ENCODE data around the gene SLC2A9.
A peak's percentile ranks its signal among the peaks of the same experiment; 100 is the strongest.

SLC2A9 gene

GRCh38 chr4:9953089-9953488 lies 68.2 kb downstream of the SLC2A9 start:
- no peak for DNase-seq

DNA sequence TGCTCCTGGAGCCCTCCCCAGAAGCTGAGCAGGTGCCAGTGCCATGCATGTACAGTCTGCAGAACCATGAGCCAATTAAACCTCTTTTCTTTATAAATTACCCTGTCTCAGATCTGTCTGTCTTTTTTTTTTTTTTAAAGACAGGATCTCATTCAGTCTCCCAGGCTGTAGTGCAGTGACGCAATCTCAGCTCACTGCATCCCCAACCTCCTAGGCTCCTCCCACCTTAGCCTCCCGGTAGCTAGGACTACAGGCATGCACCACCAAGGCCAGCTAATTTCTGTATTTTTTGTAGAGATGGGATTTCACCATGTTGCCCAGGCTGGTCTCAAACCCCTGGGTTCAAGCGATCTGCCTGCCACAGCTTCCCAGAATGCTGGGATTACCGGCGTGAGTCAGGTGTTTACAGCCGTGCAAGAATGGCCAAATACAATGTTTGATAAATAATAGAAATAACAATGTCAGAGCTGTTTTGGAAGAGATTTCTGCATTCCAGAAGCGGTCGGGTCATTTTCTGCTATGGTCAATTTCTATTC lies 68.8 kb downstream of the SLC2A9 start:
- no peak for DNase-seq

DNA sequence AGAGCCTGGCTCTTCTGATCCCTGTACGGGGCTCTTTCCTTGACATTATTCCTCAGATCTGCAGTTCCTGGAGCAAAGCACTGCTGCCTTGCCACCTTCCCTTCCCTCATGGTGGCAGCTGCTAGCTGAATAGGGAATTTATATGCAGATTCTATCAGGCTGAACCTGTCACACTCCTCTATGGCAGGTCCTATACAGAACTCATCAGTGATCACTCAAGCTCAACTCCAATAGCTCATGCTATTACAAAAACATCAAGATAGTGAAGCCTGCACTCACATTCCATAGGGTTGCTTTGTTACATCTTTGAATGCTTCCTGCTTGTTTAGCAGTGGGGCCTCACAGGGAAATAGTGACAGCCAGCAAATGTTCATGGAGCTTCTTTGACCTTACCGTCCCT lies 71.7 kb downstream of the SLC2A9 start:
- DNase-seq, result no peak

- DNase-seq, result no peak
Observed at GRCh38 chr4:9947168-9948062, 73.9 kb downstream of the SLC2A9 start.

DNA sequence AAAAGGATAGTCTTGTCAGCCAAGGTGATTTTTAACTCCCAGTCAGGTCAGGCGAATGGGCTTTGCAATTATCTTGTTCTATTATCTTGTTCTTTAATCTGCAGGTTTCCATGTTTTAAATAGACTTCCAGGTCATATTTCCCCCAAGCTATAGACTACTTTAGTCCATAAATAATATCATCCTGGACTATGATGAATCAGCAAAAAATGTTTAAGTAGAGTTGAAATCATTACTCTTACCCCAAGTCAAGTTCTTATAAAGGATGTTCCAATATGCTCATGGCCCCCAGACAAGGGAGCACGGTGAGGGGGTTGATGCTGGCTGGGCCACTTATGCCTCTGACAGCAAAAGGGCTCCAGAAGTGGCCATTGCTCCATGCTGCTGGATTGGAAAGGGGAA lies 75.1 kb downstream of the SLC2A9 start:
- DNase-seq, result no peak

DNA sequence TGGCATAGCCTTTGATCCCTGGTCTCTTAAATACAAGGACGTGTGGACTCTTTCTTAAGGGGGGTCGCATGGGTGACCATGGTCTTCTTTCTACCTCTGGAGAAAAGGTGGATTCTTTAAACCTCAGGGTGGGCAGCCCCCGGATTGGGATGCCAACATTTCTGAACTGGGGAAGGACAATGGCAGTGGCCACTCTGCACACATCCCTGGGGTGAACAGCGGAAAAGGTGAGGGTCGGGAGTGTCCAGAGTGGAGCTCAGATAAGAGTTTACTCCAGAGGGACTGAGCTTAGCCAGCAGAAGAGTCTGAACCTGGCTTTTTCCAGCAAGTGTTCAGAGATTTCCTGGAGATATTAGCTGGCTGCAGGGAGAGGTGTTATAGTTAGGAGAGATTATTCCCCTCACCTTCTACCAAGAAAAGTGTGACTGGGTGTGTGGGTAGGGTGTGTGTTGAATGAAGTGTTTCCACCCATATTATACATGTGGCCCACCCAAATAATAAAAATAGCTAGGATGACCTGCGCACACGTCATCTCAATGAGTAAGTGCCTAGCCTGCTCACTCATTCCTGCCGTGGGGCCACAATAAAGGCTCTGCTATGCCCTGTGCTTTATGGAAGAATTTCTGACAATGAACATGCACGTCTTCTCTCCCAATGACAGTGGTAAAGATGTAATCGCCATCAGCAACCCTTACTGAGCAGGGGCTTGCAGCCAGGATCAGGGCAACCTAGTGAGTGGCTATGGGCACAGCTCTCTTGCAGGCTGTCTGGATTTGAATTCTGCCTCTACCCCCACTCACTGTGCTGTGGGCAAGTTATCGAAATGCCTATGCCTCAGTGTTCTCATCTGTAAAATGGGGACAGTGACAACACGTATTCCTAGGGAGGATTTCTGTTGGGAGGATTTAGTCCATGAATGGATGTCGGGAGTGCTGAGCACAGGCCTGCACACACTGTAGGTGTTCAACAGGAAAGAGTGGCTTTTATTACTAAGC lies 76.6 kb downstream of the SLC2A9 start:
- DNase-seq, result no peak

- no peak for DNase-seq
Observed at GRCh38 chr4:9943761-9944160, 77.5 kb downstream of the SLC2A9 start.

GRCh38 chr4:9942921-9943600 lies 78.2 kb downstream of the SLC2A9 start:
- DNase-seq, result no peak

- DNase-seq, result no peak
Observed at GRCh38 chr4:9942139-9942538, 79.2 kb downstream of the SLC2A9 start.

DNA sequence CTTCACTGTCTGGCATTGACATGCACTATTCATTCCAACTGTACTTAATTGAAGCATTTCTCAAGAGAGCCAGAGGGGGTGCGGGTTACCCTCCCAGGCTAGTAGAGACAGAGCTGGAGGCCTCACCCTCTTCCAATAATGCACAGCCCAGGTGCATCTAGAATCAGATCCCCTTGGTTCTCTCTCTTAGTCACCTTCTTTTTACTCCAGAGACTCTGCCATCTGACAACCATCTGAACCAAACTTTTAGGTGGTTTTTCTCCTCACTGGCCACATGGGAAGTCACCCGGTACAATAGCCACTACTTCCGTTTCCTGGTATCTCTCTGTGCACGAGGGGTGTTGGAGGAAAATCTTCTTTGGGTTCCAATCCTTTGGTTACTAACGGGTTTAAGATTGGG lies 81.3 kb downstream of the SLC2A9 start:
- DNase-seq, result no peak

GRCh38 chr4:9938933-9939332 lies 82.4 kb downstream of the SLC2A9 start:
- no peak for DNase-seq

DNA sequence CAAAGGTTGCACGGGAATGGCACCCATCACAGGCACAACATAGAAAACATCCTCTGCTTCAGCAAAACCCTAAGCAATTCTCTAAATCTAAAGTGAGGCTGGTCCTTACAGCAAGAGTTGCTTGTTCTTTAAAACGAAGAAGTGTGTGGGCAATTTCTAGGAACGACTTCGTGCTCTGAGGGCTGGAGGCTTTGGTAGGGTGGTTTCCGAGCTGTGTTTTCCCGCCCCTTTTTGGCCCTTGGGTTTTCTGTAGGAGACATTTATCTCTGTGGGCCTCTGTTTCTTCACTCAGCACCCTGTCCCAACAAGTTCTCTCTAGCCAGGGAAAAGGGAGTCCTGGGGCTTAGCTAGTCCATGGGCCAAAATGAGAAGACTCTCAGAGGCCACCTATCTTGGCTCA lies 84.2 kb downstream of the SLC2A9 start:
- DNase-seq, result peak in 1 of 5 experiments; percentile 56

- DNase-seq, result no peak
Observed at GRCh38 chr4:9936129-9936644, 85.1 kb downstream of the SLC2A9 start.

- DNase-seq, result no peak
Observed at GRCh38 chr4:9933956-9934355, 87.3 kb downstream of the SLC2A9 start.

DNA sequence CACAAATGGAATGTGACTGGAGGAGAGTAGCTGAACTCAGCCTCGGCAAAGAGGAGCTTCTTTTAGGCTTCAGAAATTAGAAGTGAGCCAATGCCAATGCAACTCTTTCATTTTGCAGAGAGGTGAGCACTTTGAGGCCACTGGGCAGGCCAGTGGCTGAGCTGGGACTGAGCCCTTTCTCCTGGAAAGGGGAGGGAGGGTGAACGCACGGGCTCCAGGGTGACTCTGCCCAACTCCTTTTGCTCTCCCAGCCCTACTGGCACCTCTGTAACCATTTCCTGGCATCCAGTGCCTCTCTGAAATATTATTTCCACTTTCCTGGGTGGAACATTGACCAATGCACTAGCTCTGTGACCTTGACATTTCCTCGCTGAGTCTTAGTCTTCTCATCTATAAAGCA lies 88.1 kb downstream of the SLC2A9 start:
- DNase-seq, result no peak

DNA sequence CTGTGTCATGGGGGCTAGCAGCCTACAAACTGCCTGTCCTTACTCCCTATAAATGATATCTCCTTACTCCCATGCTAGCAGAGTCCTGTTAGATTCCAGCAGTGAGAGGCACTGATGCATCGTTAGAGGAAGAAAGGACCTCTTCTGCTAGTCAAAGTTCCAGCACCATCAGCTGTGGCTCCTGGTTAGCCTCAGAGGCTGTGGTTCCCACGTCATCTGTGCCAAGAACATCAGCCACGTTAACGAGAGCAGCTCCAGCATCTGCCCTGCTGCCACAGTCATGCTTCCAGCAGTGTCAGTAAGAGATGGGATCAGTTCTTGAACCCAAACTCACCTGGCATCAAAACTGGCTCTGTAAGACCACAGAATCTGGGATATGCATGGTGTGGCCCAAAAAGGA lies 88.5 kb downstream of the SLC2A9 start:
- no peak for DNase-seq

DNA sequence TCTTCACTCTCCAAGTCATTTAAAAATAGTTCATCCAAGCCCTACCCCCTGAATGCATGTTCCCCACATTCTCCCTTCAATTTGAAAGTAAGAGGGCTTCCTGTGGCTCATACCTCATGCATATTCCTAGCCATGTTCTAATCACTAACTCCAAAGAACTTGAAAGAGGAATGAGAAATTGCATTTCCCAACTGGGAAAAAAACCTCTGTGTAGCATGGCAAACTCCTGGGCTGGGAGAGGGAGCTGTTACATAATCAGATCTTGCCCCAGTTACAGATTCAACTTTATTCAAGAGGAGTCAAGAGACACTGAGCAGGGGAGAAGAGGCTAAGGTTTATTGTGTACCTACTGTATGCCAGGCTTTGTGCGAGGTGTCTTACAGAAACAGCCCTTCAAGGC lies 90.2 kb downstream of the SLC2A9 start:
- DNase-seq, result no peak

DNA sequence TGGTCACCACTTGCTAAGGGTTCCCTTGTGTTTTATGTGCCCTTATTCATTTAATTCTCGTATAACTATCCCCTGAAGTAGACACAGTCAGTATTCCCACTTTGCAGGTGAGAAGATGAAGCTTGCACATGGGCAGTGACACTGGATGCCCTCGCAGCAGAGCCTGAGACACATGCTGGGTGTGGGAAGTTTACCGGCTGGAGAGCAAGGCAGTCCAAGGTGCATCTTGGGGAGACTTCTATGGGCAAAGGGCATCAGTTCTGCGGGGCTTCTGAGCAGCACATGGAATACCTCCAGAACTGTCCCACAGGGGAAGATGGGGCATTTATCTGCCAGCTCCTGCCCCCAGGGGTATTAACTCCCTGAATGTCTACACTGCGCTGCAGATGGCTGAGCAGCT lies 92.2 kb downstream of the SLC2A9 start:
- no peak for DNase-seq

DNA sequence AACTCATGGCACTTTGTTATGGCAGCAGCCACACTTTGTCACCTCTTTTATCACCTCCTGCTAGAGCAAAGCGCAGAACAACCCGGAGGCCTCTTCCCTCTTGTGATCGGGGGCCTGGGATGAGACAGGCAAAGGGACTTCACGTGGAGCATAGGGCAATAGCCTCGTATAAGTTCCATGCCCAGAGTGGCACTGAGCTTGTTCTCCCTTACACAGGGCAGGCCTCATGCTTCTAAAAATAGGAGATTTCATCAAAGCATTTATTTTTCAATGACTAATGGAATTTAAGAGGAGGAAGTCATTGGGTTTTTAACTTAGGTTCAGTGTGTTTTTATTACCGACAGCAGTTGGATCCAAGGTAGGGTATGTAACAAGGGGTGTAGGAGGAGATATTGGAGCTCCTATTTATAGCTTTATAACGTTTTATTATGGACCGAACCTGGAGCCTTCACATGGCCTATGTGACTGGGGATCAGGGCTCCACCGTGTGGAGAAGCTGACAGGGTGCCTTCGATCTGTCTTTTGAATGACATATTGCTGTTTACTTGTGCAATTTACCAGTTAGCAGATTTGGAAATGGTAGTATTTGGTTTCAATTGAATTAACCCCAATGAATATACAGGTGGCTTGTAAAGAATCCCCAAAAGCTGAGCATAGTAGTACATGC lies 93.8 kb downstream of the SLC2A9 start:
- no peak for DNase-seq

GRCh38 chr4:9926586-9926985 lies 94.7 kb downstream of the SLC2A9 start:
- DNase-seq, result no peak

DNA sequence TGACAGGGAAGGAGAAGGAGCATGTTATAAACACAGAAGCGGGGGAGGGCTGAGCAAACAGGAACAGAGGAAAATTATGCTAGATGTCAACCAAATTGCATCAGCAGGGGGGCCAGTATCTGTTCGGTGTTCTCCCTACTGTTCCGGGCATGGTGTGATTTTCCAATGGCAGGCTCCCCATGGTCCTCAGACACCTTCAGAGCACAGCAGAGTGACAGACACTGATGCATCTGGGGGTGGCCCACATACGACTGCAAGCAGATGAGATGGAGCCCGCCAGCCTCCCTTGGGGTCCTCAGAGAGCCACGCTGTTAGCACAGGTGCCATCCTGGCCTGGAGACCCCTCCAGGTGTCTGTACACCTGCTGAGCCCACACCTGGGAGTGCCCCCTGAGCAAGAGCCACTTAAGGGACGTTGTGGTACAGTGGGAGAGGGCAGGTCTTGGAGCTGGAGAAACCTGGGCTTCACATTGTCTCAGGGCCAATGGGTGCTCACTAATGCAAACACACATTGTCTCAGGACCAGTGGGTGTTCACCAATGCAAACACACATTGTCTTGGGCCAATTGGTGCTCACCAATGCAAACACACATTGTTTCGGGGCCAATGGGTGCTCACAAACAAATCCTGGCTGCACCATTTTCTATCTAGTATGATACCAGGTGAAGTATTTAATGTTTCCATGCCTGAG lies 95.4 kb downstream of the SLC2A9 start:
- no peak for DNase-seq
